ENCODE data around the gene CNTNAP2. TPM values are rescaled to one million over a fixed set of nuclear protein-coding genes. Genes with fewer than 3 reads are reported as not detected.
"Not testable (repeated sequence)": the region's sequence is repeated elsewhere in the genome, so short reads cannot be mapped to it uniquely, and the experiment has no call there.

Gene CNTNAP2
- total RNA-seq, 1 donor from 2014 or later = 5.4 TPM

DNA sequence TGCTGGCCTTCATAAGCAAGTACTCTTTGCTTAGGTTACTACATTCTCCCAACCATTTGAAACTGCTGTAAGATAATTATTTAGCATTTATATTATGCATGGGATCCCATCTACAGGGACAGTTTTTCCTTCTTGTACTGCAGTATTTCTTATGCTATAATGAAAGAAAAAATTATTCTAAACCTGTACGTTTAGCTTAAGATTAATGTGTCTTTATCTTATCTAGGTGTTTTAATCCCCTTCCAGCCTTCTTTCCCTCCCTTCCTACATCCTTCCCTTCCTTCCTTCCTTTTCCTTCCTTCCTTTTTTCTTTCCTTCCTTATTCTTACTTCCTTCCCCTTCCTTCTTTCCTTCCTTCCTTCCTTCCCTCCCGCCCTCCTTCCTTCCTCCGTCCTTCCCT is 778.3 kb downstream of the CNTNAP2 start:
- H3K9me3 Mint-ChIP-seq (ENCODE audit: unreplicated experiment) = no peaks in the 10 kb centered on the region
- no peaks in the 10 kb centered on the region for H3K27me3 Mint-ChIP-seq (ENCODE audit: unreplicated experiment)
- H3K4me3 Mint-ChIP-seq (ENCODE audit: unreplicated experiment) = no peak overlapping the region
- no peaks in the 10 kb centered on the region for H3K4me1 Mint-ChIP-seq (ENCODE audit: unreplicated experiment)
- H3K27ac Mint-ChIP-seq (ENCODE audit: unreplicated experiment) = no peak overlapping the region
- TF ChIP-seq, protein P1, sequence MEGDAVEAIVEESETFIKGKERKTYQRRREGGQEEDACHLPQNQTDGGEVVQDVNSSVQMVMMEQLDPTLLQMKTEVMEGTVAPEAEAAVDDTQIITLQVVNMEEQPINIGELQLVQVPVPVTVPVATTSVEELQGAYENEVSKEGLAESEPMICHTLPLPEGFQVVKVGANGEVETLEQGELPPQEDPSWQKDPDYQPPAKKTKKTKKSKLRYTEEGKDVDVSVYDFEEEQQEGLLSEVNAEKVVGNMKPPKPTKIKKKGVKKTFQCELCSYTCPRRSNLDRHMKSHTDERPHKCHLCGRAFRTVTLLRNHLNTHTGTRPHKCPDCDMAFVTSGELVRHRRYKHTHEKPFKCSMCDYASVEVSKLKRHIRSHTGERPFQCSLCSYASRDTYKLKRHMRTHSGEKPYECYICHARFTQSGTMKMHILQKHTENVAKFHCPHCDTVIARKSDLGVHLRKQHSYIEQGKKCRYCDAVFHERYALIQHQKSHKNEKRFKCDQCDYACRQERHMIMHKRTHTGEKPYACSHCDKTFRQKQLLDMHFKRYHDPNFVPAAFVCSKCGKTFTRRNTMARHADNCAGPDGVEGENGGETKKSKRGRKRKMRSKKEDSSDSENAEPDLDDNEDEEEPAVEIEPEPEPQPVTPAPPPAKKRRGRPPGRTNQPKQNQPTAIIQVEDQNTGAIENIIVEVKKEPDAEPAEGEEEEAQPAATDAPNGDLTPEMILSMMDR (IDR thresholded peaks at IDR 0.05; ENCODE audit: unreplicated experiment) = no peak
- no peak for DNase-seq (ENCODE audit: low spot score)
- H3K36me3 Mint-ChIP-seq (ENCODE audit: low read depth, unreplicated experiment) = no peaks in the 10 kb centered on the region

DNA sequence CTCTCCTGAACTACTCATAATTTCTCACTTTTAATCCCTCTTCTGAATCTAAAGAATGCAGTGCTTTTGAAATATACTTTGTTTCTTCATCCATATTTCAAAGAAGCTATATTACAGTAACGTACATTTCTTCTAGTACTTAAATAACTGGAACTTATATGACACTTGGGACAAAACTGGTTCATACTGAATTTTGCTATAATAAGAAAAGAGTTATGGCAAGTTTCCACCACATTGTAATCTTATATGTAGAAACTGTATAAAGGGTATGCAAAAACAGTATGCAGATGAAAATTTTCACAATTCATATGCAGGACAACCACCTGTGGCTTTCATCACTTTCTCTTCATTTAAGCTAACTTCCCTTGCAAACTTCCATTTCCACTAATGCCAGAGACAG is 785.7 kb downstream of the CNTNAP2 start:
- H3K4me1 Mint-ChIP-seq (ENCODE audit: unreplicated experiment) = no peaks in the 10 kb centered on the region
- H3K27ac Mint-ChIP-seq (ENCODE audit: unreplicated experiment) = no peak overlapping the region
- H3K27me3 Mint-ChIP-seq (ENCODE audit: unreplicated experiment) = no peaks in the 10 kb centered on the region
- TF ChIP-seq, protein P1 (IDR thresholded peaks at IDR 0.05; ENCODE audit: unreplicated experiment) = no peak
- H3K9me3 Mint-ChIP-seq (ENCODE audit: unreplicated experiment) = no peaks in the 10 kb centered on the region
- DNase-seq (ENCODE audit: low spot score) = no peak
- no peaks in the 10 kb centered on the region for H3K36me3 Mint-ChIP-seq (ENCODE audit: low read depth, unreplicated experiment)
- H3K4me3 Mint-ChIP-seq (ENCODE audit: unreplicated experiment) = no peak overlapping the region

DNA sequence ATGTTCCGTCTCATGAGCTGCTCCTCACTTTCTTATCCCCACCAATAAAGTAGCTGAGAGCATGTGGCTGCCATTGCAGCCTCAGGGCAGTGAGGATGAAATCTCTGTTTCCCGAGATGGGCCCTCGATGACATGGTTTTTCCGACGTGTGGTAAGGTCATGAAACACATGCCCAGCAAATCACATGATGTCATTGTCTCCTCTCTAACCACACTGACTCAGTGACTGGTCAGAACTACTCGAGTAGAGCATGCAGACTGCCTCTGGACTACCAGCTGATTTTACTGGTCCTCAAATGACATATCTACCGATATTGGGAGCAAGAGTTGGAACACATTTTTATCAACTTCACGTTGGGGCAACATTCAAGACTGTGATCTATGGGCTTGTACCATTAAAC is 786.1 kb downstream of the CNTNAP2 start:
- Mint-ChIP-seq H3K27me3 (ENCODE audit: unreplicated experiment) (no peaks in the 10 kb centered on the region), H3K4me1 (ENCODE audit: unreplicated experiment) (no peaks in the 10 kb centered on the region), H3K4me3 (ENCODE audit: unreplicated experiment) (no peak overlapping the region), H3K36me3 (ENCODE audit: low read depth, unreplicated experiment) (no peaks in the 10 kb centered on the region), H3K27ac (ENCODE audit: unreplicated experiment) (no peak overlapping the region), H3K9me3 (ENCODE audit: unreplicated experiment) (no peaks in the 10 kb centered on the region)
- no peak for DNase-seq (ENCODE audit: low spot score)
- TF ChIP-seq, protein P1 (IDR thresholded peaks at IDR 0.05; ENCODE audit: unreplicated experiment) = no peak

DNA sequence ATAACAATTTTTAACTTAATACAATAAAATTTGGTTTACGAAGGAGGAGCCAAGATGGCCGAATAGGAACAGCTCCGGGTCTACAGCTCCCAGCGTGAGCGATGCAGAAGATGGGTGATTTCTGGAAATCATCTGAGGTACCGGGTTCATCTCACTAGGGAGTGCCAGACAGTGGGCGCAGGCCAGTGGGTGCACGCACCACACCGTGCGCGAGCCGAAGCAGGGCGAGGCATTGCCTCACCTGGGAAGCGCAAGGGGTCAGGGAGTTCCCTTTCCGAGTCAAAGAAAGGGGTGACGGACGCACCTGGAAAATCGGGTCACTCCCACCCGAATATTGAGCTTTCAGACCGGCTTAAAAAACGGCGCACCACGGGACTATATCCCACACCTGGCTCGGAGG is 789.1 kb downstream of the CNTNAP2 start:
- not testable (repeated sequence) for DNase-seq (ENCODE audit: low spot score); H3K4me3 Mint-ChIP-seq (ENCODE audit: unreplicated experiment); H3K36me3 Mint-ChIP-seq (ENCODE audit: low read depth, unreplicated experiment); H3K27me3 Mint-ChIP-seq (ENCODE audit: unreplicated experiment); H3K27ac Mint-ChIP-seq (ENCODE audit: unreplicated experiment); H3K4me1 Mint-ChIP-seq (ENCODE audit: unreplicated experiment); H3K9me3 Mint-ChIP-seq (ENCODE audit: unreplicated experiment)

DNA sequence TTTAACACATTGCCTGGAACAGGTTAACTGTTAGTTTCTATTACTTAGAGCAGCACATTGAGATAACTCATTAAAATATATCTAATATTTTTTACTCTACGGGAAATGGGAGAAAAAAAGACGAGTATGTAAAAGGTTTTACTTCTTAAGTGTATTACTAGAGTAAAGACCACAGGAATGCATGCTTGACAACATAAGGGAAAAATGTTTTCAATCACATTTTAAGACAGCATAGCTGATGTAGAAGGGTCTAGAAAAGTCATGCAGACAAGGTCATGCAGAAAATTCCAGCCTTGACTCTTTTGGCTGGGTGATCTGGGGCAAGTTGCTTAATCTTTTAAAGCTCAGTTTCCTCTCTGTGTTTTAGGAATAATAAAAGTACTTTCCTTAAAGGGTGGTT is 806.2 kb downstream of the CNTNAP2 start:
- DNase-seq (ENCODE audit: low spot score) = no peak
- Mint-ChIP-seq H3K27ac (ENCODE audit: unreplicated experiment) (no peak overlapping the region), H3K27me3 (ENCODE audit: unreplicated experiment) (no peaks in the 10 kb centered on the region), H3K4me1 (ENCODE audit: unreplicated experiment) (no peaks in the 10 kb centered on the region), H3K4me3 (ENCODE audit: unreplicated experiment) (no peak overlapping the region), H3K36me3 (ENCODE audit: low read depth, unreplicated experiment) (no peaks in the 10 kb centered on the region), H3K9me3 (ENCODE audit: unreplicated experiment) (peaks cover 2% of the 10 kb centered on the region)
- TF ChIP-seq, protein P1 (IDR thresholded peaks at IDR 0.05; ENCODE audit: unreplicated experiment) = no peak

DNA sequence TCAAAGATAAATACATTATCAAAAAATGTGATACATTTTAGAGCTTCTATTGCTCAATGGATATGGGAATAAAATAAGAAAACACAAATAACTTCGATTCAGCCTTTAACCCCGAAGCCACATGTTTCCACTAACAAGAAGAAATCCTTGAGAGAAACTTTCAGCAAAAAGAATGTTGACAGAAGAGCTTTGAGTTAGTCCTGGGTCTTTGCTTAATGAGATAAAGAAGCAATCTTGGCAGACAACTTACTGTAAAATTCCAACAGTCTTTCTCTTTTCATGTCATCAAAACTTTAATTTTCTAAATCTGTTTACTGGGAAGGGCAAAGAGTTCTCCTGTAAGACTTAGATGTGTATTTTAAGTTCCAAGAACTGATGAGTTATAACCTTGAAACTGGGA is 810.2 kb downstream of the CNTNAP2 start:
- H3K4me3 Mint-ChIP-seq (ENCODE audit: unreplicated experiment) = no peak overlapping the region
- H3K36me3 Mint-ChIP-seq (ENCODE audit: low read depth, unreplicated experiment) = no peaks in the 10 kb centered on the region
- TF ChIP-seq, protein P1 (IDR thresholded peaks at IDR 0.05; ENCODE audit: unreplicated experiment) = no peak
- no peaks in the 10 kb centered on the region for H3K4me1 Mint-ChIP-seq (ENCODE audit: unreplicated experiment)
- peaks cover 2% of the 10 kb centered on the region for H3K27me3 Mint-ChIP-seq (ENCODE audit: unreplicated experiment)
- no peaks in the 10 kb centered on the region for H3K9me3 Mint-ChIP-seq (ENCODE audit: unreplicated experiment)
- H3K27ac Mint-ChIP-seq (ENCODE audit: unreplicated experiment) = no peak overlapping the region
- no peak for DNase-seq (ENCODE audit: low spot score)
